ENCODE results near the gene SLC39A5.

GRCh38 chr12:56221757-56222530 is 7.9 kb upstream of the SLC39A5 start, which contains the start of gene RNF41:
- TF ChIP-seq POLR2A (IDR thresholded peaks at IDR 0.05) (peak in 2 of 4 donors; percentile 84 to 95), POLR2AphosphoS5 (IDR thresholded peaks at IDR 0.05) (peak; percentile 91 to 99 (median 99))
